ENCODE data around the gene KCTD15.

KCTD15 gene, protein sequence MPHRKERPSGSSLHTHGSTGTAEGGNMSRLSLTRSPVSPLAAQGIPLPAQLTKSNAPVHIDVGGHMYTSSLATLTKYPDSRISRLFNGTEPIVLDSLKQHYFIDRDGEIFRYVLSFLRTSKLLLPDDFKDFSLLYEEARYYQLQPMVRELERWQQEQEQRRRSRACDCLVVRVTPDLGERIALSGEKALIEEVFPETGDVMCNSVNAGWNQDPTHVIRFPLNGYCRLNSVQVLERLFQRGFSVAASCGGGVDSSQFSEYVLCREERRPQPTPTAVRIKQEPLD

DNA sequence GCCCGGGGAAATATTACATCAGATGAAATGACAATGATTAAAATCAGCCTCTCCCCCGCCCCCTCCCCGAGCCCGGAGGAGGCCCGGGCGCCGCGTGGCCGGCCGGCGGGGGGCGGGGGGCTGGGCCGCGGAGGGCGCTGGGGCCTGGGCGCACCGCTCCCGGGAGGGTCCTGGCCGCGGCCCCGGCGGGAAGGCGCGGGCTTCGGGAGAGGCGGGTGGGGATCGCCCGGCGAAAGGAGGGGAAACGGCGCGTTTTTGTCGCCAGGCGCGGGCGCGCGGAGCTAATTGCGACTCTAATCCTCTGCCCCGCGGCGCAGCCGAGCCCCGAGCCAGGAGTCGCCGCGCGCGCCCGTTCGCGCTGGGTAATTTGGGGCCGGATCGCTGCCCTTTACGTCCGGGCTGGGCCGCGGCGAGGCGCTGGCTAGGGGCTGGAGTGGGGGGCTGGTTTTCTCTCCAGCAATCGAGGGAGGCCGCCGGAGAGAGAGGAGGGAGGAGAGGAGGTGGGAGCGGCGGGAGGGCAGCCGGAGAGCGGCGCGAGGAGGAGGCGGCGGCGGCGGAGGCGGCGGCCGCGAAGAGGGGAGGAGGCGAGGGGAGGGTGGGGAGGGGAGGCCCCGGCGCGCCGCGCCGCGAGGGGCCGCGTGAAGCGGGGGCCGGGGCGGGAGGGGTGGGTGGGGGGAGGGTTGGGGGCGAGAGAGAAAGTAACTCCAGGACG lies at the start of gene KCTD15:
Gene KCTD15, plus strand, starts transcription at position 707 of the 712 bp plus-strand sequence. CDS start 3,585 bp downstream, outside the sequence.
- no peak for DNase-seq (ENCODE audit: low spot score)

DNA sequence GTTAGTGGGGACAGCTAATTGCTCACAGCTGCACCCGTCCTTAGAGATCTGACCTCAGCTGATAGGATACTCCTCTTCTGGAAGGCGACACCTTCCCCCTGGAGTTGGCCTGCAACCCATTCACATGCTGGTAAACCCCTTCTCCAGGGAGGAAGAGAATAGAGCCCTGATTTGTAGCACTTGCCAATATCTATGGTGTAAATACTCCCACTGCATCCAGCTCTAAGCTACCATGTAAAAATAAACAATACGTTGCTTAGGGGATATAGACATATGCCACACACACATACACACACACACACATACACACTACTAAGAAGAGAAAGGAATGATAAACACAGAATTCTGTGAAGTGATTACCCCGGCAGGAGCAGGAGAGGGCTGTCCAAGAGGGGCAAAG lies 49.4 kb upstream of the KCTD15 start:
- DNase-seq (ENCODE audit: low spot score), result no peak
- TF ChIP-seq, protein P1, sequence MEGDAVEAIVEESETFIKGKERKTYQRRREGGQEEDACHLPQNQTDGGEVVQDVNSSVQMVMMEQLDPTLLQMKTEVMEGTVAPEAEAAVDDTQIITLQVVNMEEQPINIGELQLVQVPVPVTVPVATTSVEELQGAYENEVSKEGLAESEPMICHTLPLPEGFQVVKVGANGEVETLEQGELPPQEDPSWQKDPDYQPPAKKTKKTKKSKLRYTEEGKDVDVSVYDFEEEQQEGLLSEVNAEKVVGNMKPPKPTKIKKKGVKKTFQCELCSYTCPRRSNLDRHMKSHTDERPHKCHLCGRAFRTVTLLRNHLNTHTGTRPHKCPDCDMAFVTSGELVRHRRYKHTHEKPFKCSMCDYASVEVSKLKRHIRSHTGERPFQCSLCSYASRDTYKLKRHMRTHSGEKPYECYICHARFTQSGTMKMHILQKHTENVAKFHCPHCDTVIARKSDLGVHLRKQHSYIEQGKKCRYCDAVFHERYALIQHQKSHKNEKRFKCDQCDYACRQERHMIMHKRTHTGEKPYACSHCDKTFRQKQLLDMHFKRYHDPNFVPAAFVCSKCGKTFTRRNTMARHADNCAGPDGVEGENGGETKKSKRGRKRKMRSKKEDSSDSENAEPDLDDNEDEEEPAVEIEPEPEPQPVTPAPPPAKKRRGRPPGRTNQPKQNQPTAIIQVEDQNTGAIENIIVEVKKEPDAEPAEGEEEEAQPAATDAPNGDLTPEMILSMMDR (IDR thresholded peaks at IDR 0.05; ENCODE audit: extremely low read depth, missing control alignments), result no peak

More for the DNA sequence above, at the start of gene KCTD15:
- TF ChIP-seq, protein P1 (IDR thresholded peaks at IDR 0.05; ENCODE audit: extremely low read depth, missing control alignments), result no peak

DNA sequence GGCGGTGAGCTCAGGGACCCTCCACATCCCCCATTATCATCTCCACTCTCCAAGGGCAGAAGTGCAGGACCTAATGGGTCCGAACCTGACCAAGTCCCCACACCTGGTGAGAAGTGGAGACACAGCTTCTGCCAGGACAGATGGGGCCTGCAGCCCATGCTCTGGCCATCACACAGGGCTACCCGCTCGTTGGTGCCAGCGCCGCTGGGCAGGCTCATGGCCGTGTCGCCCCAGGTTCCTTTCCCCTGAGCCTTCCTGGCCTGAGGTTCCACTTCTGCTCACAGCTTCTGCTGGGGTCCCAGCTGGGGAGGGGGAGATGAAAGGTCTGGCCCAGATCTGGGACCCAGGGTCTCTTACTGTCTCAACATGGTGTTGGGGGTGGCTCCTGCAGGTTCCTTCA lies 48.4 kb upstream of the KCTD15 start:
- TF ChIP-seq, protein P1 (IDR thresholded peaks at IDR 0.05; ENCODE audit: extremely low read depth, missing control alignments), result no peak
- no peak for DNase-seq (ENCODE audit: low spot score)

DNA sequence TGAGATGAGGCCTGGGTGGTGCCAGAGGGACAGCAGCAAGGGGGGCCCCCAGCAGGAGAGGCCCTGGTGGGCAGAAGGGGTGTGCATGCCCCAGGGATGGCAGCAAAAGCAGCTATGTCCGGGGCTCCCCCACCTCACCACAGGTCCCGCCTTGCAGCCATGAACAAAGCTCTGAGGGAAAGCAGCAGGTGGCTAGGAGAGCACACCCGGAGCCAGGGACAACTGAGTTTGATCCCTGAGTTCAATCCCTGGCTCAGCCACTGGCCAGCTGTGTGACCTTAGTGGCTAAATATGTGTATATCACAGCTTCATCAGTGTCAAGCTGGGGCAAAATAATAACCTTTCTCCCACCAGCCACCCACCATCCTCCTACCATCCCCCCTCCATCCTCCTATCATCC lies 47.7 kb upstream of the KCTD15 start:
- TF ChIP-seq, protein P1 (IDR thresholded peaks at IDR 0.05; ENCODE audit: extremely low read depth, missing control alignments), result no peak
- no peak for DNase-seq (ENCODE audit: low spot score)

DNA sequence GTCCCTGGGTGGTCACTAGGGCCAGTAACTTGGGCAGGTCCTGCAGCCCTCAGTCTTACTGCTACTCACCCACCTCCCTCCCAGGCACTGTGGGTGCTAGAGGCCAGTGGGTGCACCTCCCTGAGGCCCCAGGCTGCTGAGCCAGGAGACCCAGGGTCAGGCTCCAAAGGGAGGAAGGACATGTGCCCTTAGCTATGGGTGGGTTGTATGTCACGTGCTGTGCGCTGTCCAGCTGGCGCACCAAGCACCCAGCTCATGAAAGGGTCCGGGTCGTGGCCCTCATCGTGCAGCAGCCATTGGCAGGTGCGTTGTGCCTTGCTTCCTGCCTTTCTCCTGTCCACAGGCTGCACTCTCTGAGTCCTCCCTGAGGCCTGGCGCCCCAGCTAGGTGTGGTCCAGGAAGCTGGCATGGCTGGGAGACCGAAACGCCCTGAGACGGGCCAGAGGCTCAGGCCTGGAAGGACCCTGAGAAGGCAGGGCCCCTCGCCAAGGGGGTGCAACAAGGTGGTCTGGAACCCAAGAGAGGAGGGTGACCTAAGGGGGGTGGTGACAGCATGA lies 47.0 kb upstream of the KCTD15 start:
- TF ChIP-seq, protein P1 (IDR thresholded peaks at IDR 0.05; ENCODE audit: extremely low read depth, missing control alignments), result no peak
- DNase-seq (ENCODE audit: low spot score), result no peak

DNA sequence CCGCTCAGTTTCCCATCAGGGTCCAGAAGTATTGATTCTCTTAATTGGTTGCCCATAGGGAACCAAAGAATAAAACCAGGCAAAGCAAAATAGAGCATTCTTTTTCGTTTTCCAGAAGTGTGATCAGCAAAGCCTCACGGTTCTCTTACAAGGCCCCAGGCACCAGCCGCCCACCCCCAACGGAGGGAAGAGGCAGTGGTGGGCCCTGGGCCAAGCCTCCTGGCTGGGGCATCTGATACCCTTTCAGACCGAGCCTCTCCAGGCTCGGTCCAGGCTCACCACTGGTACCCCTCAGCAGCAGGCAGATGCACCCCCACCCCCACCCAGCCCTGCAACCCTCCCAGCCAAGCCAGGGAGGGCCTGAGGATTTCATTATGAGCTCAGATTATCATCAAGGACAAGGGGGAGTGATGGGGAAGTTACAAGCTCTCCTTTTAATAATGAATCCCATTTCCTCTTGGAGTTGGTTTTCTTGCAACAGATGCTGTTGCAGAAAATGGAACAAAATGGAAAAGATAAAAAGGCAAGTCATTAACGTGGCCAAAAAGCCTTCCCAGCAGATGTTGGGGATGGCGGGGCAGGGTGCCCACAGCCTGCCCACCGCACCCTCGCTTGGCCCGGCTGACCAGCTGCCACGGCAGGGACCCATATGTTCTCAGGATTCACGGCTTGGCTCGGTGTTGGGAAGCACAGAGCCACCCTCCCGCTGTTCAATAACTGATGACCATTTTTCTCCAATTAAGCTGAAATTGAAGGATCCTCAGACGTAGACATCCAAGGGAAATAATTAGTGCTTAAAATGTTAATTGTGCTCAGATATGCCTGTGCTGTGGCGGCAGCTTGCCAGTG lies 45.9 kb upstream of the KCTD15 start:
- TF ChIP-seq, protein P1 (IDR thresholded peaks at IDR 0.05; ENCODE audit: extremely low read depth, missing control alignments), result no peak
- DNase-seq (ENCODE audit: low spot score), result no peak
